ENCODE results near the gene TUBB2A.

DNA sequence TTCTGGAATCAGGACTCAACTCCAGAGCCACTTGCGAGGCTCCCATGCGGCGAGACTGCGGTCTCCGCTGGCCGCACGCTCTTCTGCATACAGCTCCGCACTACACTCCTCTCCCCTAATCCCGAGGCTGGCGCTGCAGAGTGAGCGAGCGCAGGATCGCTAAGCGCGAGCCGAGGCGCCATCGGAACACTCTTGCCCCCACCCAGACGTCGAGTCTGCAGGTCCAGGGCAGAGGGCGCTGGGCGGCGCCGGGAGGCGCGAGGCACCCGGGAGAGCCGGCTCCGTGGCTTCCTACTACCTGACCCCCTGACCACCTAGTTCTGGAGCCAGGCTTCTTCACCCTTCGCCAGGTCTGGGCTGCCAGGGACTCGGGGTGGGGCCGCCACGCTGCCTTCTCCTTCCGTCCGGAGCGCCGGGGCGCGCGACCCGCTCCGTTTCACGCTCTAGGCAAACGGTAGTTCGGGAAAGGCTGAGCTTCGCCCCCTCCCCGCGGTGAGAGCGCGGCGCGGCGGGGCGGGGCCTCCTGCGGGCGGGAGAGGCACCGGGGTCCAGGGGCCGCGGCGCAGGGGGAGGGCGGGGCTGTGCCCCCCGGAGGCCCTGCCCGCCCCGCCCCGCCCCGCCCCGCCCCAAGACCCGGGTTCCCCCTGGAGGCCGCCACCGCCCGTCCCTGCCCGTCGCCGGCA lies 5.4 kb upstream of the TUBB2A start:
- TF ChIP-seq, protein P1, sequence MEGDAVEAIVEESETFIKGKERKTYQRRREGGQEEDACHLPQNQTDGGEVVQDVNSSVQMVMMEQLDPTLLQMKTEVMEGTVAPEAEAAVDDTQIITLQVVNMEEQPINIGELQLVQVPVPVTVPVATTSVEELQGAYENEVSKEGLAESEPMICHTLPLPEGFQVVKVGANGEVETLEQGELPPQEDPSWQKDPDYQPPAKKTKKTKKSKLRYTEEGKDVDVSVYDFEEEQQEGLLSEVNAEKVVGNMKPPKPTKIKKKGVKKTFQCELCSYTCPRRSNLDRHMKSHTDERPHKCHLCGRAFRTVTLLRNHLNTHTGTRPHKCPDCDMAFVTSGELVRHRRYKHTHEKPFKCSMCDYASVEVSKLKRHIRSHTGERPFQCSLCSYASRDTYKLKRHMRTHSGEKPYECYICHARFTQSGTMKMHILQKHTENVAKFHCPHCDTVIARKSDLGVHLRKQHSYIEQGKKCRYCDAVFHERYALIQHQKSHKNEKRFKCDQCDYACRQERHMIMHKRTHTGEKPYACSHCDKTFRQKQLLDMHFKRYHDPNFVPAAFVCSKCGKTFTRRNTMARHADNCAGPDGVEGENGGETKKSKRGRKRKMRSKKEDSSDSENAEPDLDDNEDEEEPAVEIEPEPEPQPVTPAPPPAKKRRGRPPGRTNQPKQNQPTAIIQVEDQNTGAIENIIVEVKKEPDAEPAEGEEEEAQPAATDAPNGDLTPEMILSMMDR (IDR thresholded peaks at IDR 0.05) = peak in 1 of 6 experiments; percentile 16
- TF ChIP-seq POLR2A (IDR thresholded peaks at IDR 0.05) = peak in 1 of 2 donors; percentile 58

Data from thyroid gland (tissue), 4 donors.